Gastroesophageal sphincter (tissue), 3 donors: ENCODE data around the gene KRTAP10-8.

Experiments used
- EP300 ChIP-seq: sonication (generic); formaldehyde crosslinking; IDR thresholded peaks from one replicate; pipeline ENCODE4 v1.6.1; 2017; ENCODE audit warnings: antibody characterized with exemption, mild to moderate bottlenecking
- POLR2A ChIP-seq, 2 donors: fragments of 450-650 bp; IDR thresholded peaks; one replicate each; pipeline ENCODE4 v1.6.1; 2017; ENCODE audit warnings: antibody characterized with exemption in 2 of 2, mild to moderate bottlenecking in 2 of 2, moderate library complexity in 1 of 2
- POLR2AphosphoS5 ChIP-seq: sonication (generic); formaldehyde crosslinking; IDR thresholded peaks from one replicate; pipeline ENCODE4 v1.6.1; 2017; ENCODE audit warnings: antibody characterized with exemption
- TF ChIP-seq, protein P1 (sequence below), 4 experiments: fragments of 200-600 bp in 2 of 4; fragments of 450-650 bp in 2 of 4; sonication (generic) in 1 of 4; IDR thresholded peaks; one replicate each; pipeline ENCODE4 v1.5.1; 2017 to 2019; ENCODE audit warnings: antibody characterized with exemption in 4 of 4, mild to moderate bottlenecking in 2 of 4, moderate library complexity in 2 of 4

DNA sequence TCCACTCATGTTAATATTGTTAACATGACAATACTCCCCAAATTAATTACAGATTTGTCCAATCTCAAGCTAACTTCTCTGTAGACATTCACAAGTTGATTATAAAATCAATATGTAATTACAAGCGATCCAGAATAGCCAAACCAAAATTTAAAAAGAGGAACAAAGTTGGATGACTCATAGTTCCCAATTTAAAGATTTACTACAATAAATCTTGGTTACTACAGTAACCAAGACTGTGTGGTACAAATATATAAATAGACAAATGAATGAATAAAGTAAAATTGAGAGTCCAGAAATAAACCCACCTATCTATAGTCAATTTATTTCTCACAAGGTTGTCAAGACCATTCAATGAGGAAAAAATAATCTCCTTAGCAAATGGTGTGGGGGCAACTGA is 45.5 kb upstream of the KRTAP10-8 start:
- TF ChIP-seq, protein P1, sequence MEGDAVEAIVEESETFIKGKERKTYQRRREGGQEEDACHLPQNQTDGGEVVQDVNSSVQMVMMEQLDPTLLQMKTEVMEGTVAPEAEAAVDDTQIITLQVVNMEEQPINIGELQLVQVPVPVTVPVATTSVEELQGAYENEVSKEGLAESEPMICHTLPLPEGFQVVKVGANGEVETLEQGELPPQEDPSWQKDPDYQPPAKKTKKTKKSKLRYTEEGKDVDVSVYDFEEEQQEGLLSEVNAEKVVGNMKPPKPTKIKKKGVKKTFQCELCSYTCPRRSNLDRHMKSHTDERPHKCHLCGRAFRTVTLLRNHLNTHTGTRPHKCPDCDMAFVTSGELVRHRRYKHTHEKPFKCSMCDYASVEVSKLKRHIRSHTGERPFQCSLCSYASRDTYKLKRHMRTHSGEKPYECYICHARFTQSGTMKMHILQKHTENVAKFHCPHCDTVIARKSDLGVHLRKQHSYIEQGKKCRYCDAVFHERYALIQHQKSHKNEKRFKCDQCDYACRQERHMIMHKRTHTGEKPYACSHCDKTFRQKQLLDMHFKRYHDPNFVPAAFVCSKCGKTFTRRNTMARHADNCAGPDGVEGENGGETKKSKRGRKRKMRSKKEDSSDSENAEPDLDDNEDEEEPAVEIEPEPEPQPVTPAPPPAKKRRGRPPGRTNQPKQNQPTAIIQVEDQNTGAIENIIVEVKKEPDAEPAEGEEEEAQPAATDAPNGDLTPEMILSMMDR (IDR thresholded peaks at IDR 0.05) = no peak
- TF ChIP-seq POLR2AphosphoS5 = no peak
- TF ChIP-seq EP300 = no peak
- TF ChIP-seq POLR2A (IDR thresholded peaks at IDR 0.05) = no peak
